Sigmoid colon (tissue), 7 donors: ENCODE measurements around the gene EEFSEC. TPM values are rescaled to one million over a fixed set of nuclear protein-coding genes. Genes with fewer than 3 reads are reported as not detected.
"Not testable (repeated sequence)": the region's sequence is repeated elsewhere in the genome, so short reads cannot be mapped to it uniquely, and the experiment has no call there.

Source experiments
- DNase-seq: peaks from one replicate; pipeline ENCODE4 v3.0.0-alpha.2; 2019
- H3K27ac ChIP-seq, 4 donors: fragments of 200-600 bp; sonication (generic); one replicate each; pipeline ENCODE4 v1.5.1; 2016 to 2019; ENCODE audit warnings: mild to moderate bottlenecking in 1 of 4
- H3K27me3 ChIP-seq, 3 donors: fragments of 200-600 bp; sonication (generic); one replicate each; pipeline ENCODE4 v1.5.1; 2019; ENCODE audit warnings: mild to moderate bottlenecking in 1 of 3
- H3K36me3 ChIP-seq, 4 donors: fragments of 200-600 bp; sonication (generic); one replicate each; pipeline ENCODE4 v1.5.1; 2016 to 2019
- H3K4me1 ChIP-seq, 4 donors: fragments of 200-600 bp; sonication (generic); one replicate each; pipeline ENCODE4 v1.5.1; 2017 to 2019
- H3K4me3 ChIP-seq, 4 donors: fragments of 200-600 bp; sonication (generic); one replicate each; pipeline ENCODE4 v1.5.1; 2017 to 2019; ENCODE audit warnings: mild to moderate bottlenecking in 2 of 4, moderate library complexity in 1 of 4
- H3K9me3 ChIP-seq, 4 donors: fragments of 200-600 bp in 3 of 4; sonication (generic) in 3 of 4; one replicate each; pipeline versions ENCODE4 v1.5.1 to v1.6.1; 2013 to 2019
- CTCF ChIP-seq, 4 experiments: fragments of 450-650 bp in 3 of 4; fragments of 200-600 bp in 1 of 4; IDR thresholded peaks; one replicate each; pipeline ENCODE4 v1.5.1; 2016 to 2019; ENCODE audit warnings: antibody characterized with exemption in 4 of 4, mild to moderate bottlenecking in 3 of 4, moderate library complexity in 2 of 4
- EP300 ChIP-seq, 4 donors: sonication (generic); formaldehyde crosslinking; IDR thresholded peaks; one replicate each; pipeline ENCODE4 v1.6.1; 2017; ENCODE audit warnings: antibody characterized with exemption in 4 of 4
- POLR2A ChIP-seq, 2 donors: fragments of 450-650 bp; IDR thresholded peaks; one replicate each; pipeline ENCODE4 v1.6.1; 2016; ENCODE audit warnings: antibody characterized with exemption in 2 of 2, mild to moderate bottlenecking in 2 of 2, moderate library complexity in 2 of 2
- POLR2AphosphoS5 ChIP-seq, 4 donors: sonication (generic); formaldehyde crosslinking; IDR thresholded peaks; one replicate each; pipeline ENCODE4 v1.6.1; 2017; ENCODE audit warnings: antibody characterized with exemption in 4 of 4
- WGBS, 2 donors: extraction: QIAGEN DNeasy Blood & Tissue Kit; methylation state at CpG; one replicate each; pipeline ENCODE4 v1.1.7; 2013; 5-methylcytosine and 5-hydroxymethylcytosine counted together
- intact Hi-C: fragments of 100-400 bp; cut with DNase I; formaldehyde crosslinking; loops from one replicate; pipeline ENCODE4 v1.15.1; 2023
- polyA plus RNA-seq, 3 donors: library from polyadenylated mRNA; stranded (reverse); fragments of 200-250 nt; gene quantifications; one replicate each; pipeline ENCODE4 v1.2.3, GENCODE V29; 2013
- total RNA-seq, 4 donors: library from RNA; depleted of rRNA; stranded (reverse); fragments of >200 nt; gene quantifications; one replicate each; pipeline ENCODE4 v1.1.0, GENCODE V29; 2016
- donor health status: healthy with polysubstance abuse.
- donor health status: Bipolar disorder and iron deficiency.
- donor health status: healthy.

Gene EEFSEC
- total and polyA plus RNA-seq, 7 donors, result 5.3 to 16.1 (median 12.2) TPM

- peaks cover 0 to 9% (median 6%) of the 10 kb centered on the region in 4 donors for H3K4me1 ChIP-seq
- no peaks in the 10 kb centered on the region for H3K36me3 ChIP-seq
- H3K27me3 ChIP-seq, result no peaks in the 10 kb centered on the region
- H3K4me3 ChIP-seq, result no peak overlapping the region
- intact Hi-C loops, result no loop called here
- DNase-seq, result peak; percentile 73
- 86 to 87% methylated on average over 5 of the region's 5 CpGs for WGBS, 2 donors
- no peaks in the 10 kb centered on the region for H3K9me3 ChIP-seq
- TF ChIP-seq EP300 (IDR thresholded peaks at IDR 0.05) (no peak), CTCF (IDR thresholded peaks at IDR 0.05) (no peak), POLR2AphosphoS5 (IDR thresholded peaks at IDR 0.05) (no peak), POLR2A (IDR thresholded peaks at IDR 0.05) (no peak)
- H3K27ac ChIP-seq, result no peak overlapping the region
Observed at GRCh38 chr3:128149650-128150049, 3.6 kb upstream of the EEFSEC start.

GRCh38 chr3:128151758-128152274, 1.5 kb upstream of the EEFSEC start:
- intact Hi-C loops, result loop anchor here (2.0 kb wide), 2 partner anchors 29 to 77 kb away; partner anchors contain the start of gene RUVBL1
- peak overlapping the region in 1 of 4 donors; percentile 50 for H3K27ac ChIP-seq
- WGBS, 2 donors, result 70 to 81% methylated on average over 5 of the region's 5 CpGs

GRCh38 chr3:128152419-128153155, 694 bp upstream of the EEFSEC start:
- no peak for DNase-seq
- intact Hi-C loops, result loop anchor here (2.0 kb wide), 2 partner anchors 30 to 78 kb away; partner anchors contain the start of gene RUVBL1
- Histone ChIP-seq H3K4me1 (peaks cover 0 to 12% (median 8%) of the 10 kb centered on the region in 4 donors), H3K4me3 (peak overlapping the region; percentile 78 to 93 (median 88)), H3K36me3 (peaks cover 0 to 1% (median 0%) of the 10 kb centered on the region in 4 donors), H3K9me3 (no peaks in the 10 kb centered on the region), H3K27me3 (no peaks in the 10 kb centered on the region), H3K27ac (peak overlapping the region; percentile 90 to 93 (median 90))
- 50 to 63% methylated on average over 16 to 20 of the region's 29 CpGs for WGBS, 2 donors
- no peak for TF ChIP-seq CTCF (IDR thresholded peaks at IDR 0.05)
- no peak for TF ChIP-seq EP300 (IDR thresholded peaks at IDR 0.05)
- no peak for TF ChIP-seq POLR2AphosphoS5 (IDR thresholded peaks at IDR 0.05)
- no peak for TF ChIP-seq POLR2A (IDR thresholded peaks at IDR 0.05)

More at GRCh38 chr3:128151758-128152274, 1.5 kb upstream of the EEFSEC start:
- Histone ChIP-seq H3K4me1 (peaks cover 0 to 12% (median 8%) of the 10 kb centered on the region in 4 donors), H3K4me3 (no peak overlapping the region), H3K9me3 (no peaks in the 10 kb centered on the region), H3K36me3 (no peaks in the 10 kb centered on the region), H3K27me3 (no peaks in the 10 kb centered on the region)
- no peak for TF ChIP-seq CTCF (IDR thresholded peaks at IDR 0.05)
- TF ChIP-seq POLR2AphosphoS5 (IDR thresholded peaks at IDR 0.05), result no peak
- no peak for TF ChIP-seq POLR2A (IDR thresholded peaks at IDR 0.05)
- TF ChIP-seq EP300 (IDR thresholded peaks at IDR 0.05), result no peak
- DNase-seq, result no peak

GRCh38 chr3:128154354-128154753, 1.1 kb downstream of the EEFSEC start:
- H3K36me3 ChIP-seq, DNase-seq, H3K9me3 ChIP-seq, intact Hi-C loops, H3K27me3 ChIP-seq: not testable (repeated sequence)
- 76 to 87% methylated on average over 16 of the region's 16 CpGs for WGBS, 2 donors
- Histone ChIP-seq H3K4me3 (peak overlapping the region; percentile 78 to 93 (median 88)), H3K27ac (peak overlapping the region; percentile 90 to 93 (median 90)), H3K4me1 (peaks cover 0 to 12% (median 8%) of the 10 kb centered on the region in 4 donors)

GRCh38 chr3:128155616-128156360, 2.5 kb downstream of the EEFSEC start:
- Histone ChIP-seq H3K36me3 (peaks cover 0 to 4% (median 0%) of the 10 kb centered on the region in 4 donors), H3K4me3 (no peak overlapping the region), H3K9me3 (no peaks in the 10 kb centered on the region), H3K4me1 (peaks cover 0 to 12% (median 8%) of the 10 kb centered on the region in 4 donors), H3K27me3 (no peaks in the 10 kb centered on the region), H3K27ac (no peak overlapping the region)
- no peak for DNase-seq
- WGBS, 2 donors, result 84 to 95% methylated on average over 3 of the region's 3 CpGs
- intact Hi-C loops, result no loop called here
- no peak for TF ChIP-seq POLR2AphosphoS5 (IDR thresholded peaks at IDR 0.05)
- TF ChIP-seq POLR2A (IDR thresholded peaks at IDR 0.05), result no peak
- no peak for TF ChIP-seq CTCF (IDR thresholded peaks at IDR 0.05)
- no peak for TF ChIP-seq EP300 (IDR thresholded peaks at IDR 0.05)
